Smooth muscle cell (in vitro differentiated cells): ENCODE data around the gene ERCC5. TPM values are rescaled to one million over a fixed set of nuclear protein-coding genes. Genes with fewer than 3 reads are reported as not detected.
A peak's percentile ranks its signal among the peaks of the same experiment; 100 is the strongest.

ENCODE experiments used
- DNase-seq: peaks from one replicate; lab custom pipeline; 2025; ENCODE audit not compliant: unreplicated experiment; lab: John Stamatoyannopoulos, UW
- H2AFZ ChIP-seq: fragments of 200-600 bp; sonication (generic); 2 replicates; pipeline ENCODE4 v1.6.0; 2016; ENCODE audit warnings: antibody characterized with exemption, low read depth, mild to moderate bottlenecking
- H3F3A ChIP-seq: fragments of 200-600 bp; sonication (generic); 2 replicates; pipeline ENCODE4 v1.6.0; 2017; ENCODE audit warnings: antibody characterized with exemption, low read depth
- H3K27ac ChIP-seq: fragments of 200-600 bp; sonication (generic); 2 replicates; pipeline ENCODE4 v1.5.1; 2016; ENCODE audit warnings: low read depth, mild to moderate bottlenecking
- H3K27me3 ChIP-seq: fragments of 200-600 bp; sonication (generic); 2 replicates; pipeline ENCODE4 v1.6.1; 2016; ENCODE audit warnings: low read depth, mild to moderate bottlenecking
- H3K36me3 ChIP-seq: fragments of 200-600 bp; sonication (generic); 2 replicates; pipeline ENCODE4 v1.5.1; 2016; ENCODE audit warnings: low read depth
- H3K4me1 ChIP-seq: fragments of 200-600 bp; sonication (generic); 2 replicates; pipeline ENCODE4 v1.5.1; 2016; ENCODE audit warnings: low read depth
- H3K4me2 ChIP-seq: fragments of 200-600 bp; sonication (generic); 2 replicates; pipeline ENCODE4 v1.6.0; 2016; ENCODE audit warnings: mild to moderate bottlenecking
- H3K4me3 ChIP-seq: fragments of 200-600 bp; sonication (generic); 2 replicates; pipeline ENCODE4 v1.5.1; 2016; ENCODE audit warnings: mild to moderate bottlenecking
- H3K79me2 ChIP-seq: fragments of 200-600 bp; sonication (generic); 2 replicates; pipeline ENCODE4 v1.6.0; 2016; ENCODE audit warnings: low read depth, mild to moderate bottlenecking
- H3K9ac ChIP-seq: fragments of 200-600 bp; sonication (generic); 2 replicates; pipeline ENCODE4 v1.6.0; 2016; ENCODE audit warnings: low read depth
- H3K9me3 ChIP-seq: fragments of 200-600 bp; sonication (generic); replicated peaks from 2 replicates; pipeline ENCODE4 v1.5.1; 2016; ENCODE audit warnings: low read depth
- H4K20me1 ChIP-seq: fragments of 200-600 bp; sonication (generic); 2 replicates; pipeline ENCODE4 v1.6.0; 2016; ENCODE audit warnings: low read depth
- CTCF ChIP-seq: fragments of 200-600 bp; sonication (generic); IDR thresholded peaks from 2 replicates; pipeline ENCODE4 v1.5.1; 2017; ENCODE audit warnings: borderline replicate concordance, mild to moderate bottlenecking, antibody characterized with exemption; ENCODE audit not compliant: insufficient read depth, poor library complexity, severe bottlenecking
- WGBS: methylation state at CpG from one replicate; pipeline ENCODE4 v1.1.7; 2016; ENCODE audit warnings: low lambda C conversion rate; 5-methylcytosine and 5-hydroxymethylcytosine counted together
- polyA plus RNA-seq: library from polyadenylated mRNA; unstranded; fragments of >200 nt; fragmentation: Nextera tagmentation; extraction: Ambion mirVana; gene quantifications from 2 replicates; pipeline ENCODE4 v1.2.1, GENCODE V29; 2016
- total RNA-seq: library from RNA; depleted of rRNA; stranded (reverse); fragments of >200 nt; gene quantifications from 2 replicates; pipeline ENCODE4 v1.2.3, GENCODE V29; 2014

ERCC5 gene
- total and polyA plus RNA-seq, 2 experiments from 2014 or later: 30.1 to 65.2 TPM

GRCh38 chr13:102800145-102801041 is 45.4 kb upstream of the ERCC5 start:
- Histone ChIP-seq H4K20me1 (peaks cover 3% of the 10 kb centered on the region), H3F3A (no peaks in the 10 kb centered on the region), H3K27ac (no peak overlapping the region), H3K4me1 (peaks cover 7% of the 10 kb centered on the region), H3K9me3 (no peaks in the 10 kb centered on the region), H2AFZ (peak overlapping the region; percentile 85), H3K4me3 (peak overlapping the region; percentile 77), H3K4me2 (peak overlapping the region; percentile 89), H3K27me3 (no peaks in the 10 kb centered on the region), H3K9ac (peak overlapping the region; percentile 47), H3K36me3 (no peaks in the 10 kb centered on the region), H3K79me2 (peaks cover 29% of the 10 kb centered on the region)
- 6% methylated on average over 31 of the region's 81 CpGs for WGBS
- peak; percentile 72 for TF ChIP-seq CTCF
- DNase-seq: peak; percentile 52

DNA sequence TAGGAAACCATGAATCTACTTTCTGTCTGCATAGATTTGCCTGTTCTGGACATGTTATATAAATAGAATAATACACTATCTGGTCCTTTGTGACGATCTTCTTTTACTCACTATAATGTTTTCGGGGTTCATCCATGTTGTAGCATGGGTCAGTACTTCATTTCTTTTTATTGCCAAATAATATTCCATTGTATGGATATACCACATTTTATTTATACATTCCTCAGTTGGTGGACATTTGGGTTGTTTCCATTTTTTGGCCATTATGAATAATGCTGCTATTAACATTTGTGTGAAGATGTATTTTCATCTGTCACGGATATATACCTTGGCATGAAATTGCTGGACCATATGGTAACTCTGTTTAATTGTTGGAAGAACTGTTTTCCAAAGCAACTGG is 40.2 kb upstream of the ERCC5 start:
- H3K27me3 ChIP-seq: no peaks in the 10 kb centered on the region
- no peak for DNase-seq
- peaks cover 59% of the 10 kb centered on the region for H3K79me2 ChIP-seq
- H4K20me1 ChIP-seq: peaks cover 3% of the 10 kb centered on the region
- H3K9me3 ChIP-seq: no peaks in the 10 kb centered on the region
- no peak overlapping the region for H2AFZ ChIP-seq
- H3K4me1 ChIP-seq: no peaks in the 10 kb centered on the region
- H3K36me3 ChIP-seq: peaks cover 5% of the 10 kb centered on the region
- H3K4me3 ChIP-seq: no peak overlapping the region
- no peak overlapping the region for H3K9ac ChIP-seq
- TF ChIP-seq CTCF: no peak
- 98% methylated on average over 3 of the region's 3 CpGs for WGBS
- H3F3A ChIP-seq: no peaks in the 10 kb centered on the region
- no peak overlapping the region for H3K27ac ChIP-seq
- H3K4me2 ChIP-seq: no peak overlapping the region

- no peak for DNase-seq
Observed at GRCh38 chr13:102807699-102808098, 38.1 kb upstream of the ERCC5 start.

More at GRCh38 chr13:102807699-102808098, 38.1 kb upstream of the ERCC5 start:
- peaks cover 3% of the 10 kb centered on the region for H3K9me3 ChIP-seq
- WGBS: 92% methylated on average over 3 of the region's 3 CpGs
- H3K4me3 ChIP-seq: no peak overlapping the region
- no peaks in the 10 kb centered on the region for H3K4me1 ChIP-seq
- H4K20me1 ChIP-seq: no peaks in the 10 kb centered on the region
- H3K27me3 ChIP-seq: no peaks in the 10 kb centered on the region
- H3F3A ChIP-seq: no peaks in the 10 kb centered on the region
- peaks cover 63% of the 10 kb centered on the region for H3K79me2 ChIP-seq
- no peak overlapping the region for H3K4me2 ChIP-seq
- no peak overlapping the region for H3K9ac ChIP-seq
- no peak for TF ChIP-seq CTCF
- H2AFZ ChIP-seq: no peak overlapping the region
- H3K27ac ChIP-seq: no peak overlapping the region
- peaks cover 12% of the 10 kb centered on the region for H3K36me3 ChIP-seq
